ENCODE results near the gene UBE4B.

The UBE4B gene

GRCh38 chr1:10025354-10025753 lies 7.4 kb upstream of the UBE4B start:
- TF ChIP-seq, protein P1, sequence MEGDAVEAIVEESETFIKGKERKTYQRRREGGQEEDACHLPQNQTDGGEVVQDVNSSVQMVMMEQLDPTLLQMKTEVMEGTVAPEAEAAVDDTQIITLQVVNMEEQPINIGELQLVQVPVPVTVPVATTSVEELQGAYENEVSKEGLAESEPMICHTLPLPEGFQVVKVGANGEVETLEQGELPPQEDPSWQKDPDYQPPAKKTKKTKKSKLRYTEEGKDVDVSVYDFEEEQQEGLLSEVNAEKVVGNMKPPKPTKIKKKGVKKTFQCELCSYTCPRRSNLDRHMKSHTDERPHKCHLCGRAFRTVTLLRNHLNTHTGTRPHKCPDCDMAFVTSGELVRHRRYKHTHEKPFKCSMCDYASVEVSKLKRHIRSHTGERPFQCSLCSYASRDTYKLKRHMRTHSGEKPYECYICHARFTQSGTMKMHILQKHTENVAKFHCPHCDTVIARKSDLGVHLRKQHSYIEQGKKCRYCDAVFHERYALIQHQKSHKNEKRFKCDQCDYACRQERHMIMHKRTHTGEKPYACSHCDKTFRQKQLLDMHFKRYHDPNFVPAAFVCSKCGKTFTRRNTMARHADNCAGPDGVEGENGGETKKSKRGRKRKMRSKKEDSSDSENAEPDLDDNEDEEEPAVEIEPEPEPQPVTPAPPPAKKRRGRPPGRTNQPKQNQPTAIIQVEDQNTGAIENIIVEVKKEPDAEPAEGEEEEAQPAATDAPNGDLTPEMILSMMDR (IDR thresholded peaks at IDR 0.05) = no peak

DNA sequence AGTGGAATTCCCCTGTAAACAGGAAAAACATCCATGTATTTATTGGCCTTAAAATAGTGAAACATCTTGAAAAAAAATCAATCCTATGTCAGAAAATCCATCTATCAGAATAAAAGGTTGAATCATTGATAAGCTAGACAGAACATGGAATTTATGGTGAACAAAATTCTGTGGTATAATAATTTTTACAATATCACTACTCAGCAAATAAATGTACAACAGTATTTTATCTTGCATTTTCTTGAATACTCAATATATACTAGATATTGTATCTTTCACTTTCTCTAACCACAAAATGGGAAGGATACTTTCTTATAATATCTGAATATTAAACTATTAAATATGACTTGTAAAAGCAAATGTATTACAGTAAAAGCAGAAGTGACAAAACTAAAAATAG lies 5.7 kb upstream of the UBE4B start:
- TF ChIP-seq, protein P1 (IDR thresholded peaks at IDR 0.05) = no peak

DNA sequence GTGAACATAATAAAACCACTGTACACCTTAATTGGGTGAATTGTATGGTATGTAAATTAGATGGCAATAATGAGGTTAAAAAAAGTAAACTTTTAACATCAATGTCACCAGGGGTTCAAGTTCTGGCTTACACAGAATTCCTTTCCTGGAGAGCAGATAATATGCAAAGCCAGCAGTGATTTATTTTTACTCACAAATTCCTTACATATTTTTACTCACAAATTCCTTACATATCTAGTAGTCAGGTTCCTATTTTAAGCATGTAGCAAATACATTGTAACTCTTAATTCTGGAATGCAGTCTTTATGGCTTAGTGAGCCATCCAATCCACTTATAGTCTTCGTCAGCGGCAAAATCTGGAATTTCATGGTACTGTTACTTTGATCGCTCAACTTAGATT lies 1.3 kb upstream of the UBE4B start:
- TF ChIP-seq, protein P1 (IDR thresholded peaks at IDR 0.05) = no peak

- TF ChIP-seq, protein P1 (IDR thresholded peaks at IDR 0.05) = no peak
Measured at GRCh38 chr1:10033359-10033845, 644 bp downstream of the UBE4B start.

DNA sequence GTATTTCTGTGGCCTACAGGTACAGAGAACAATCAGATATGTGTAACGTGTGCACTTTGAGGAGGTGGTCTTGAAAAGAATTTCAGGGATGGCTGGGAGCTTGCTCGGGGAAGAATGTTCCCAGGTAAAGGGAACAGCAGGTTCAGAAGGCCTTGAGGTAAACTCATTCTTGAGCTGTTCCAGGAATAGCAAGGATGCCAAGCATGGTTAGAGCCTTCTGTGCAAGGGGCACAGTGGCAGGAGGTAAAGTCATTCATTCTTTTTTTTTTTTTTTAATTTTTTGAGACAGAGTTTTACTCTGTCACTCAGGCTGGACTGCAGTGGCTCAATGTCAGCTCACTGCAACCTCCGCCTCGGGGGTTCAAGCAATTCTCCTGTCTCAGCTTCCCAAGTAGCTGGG lies 10.0 kb downstream of the UBE4B start:
- TF ChIP-seq, protein P1 (IDR thresholded peaks at IDR 0.05) = no peak

GRCh38 chr1:10045480-10046355 lies 13.0 kb downstream of the UBE4B start:
- TF ChIP-seq, protein P1 (IDR thresholded peaks at IDR 0.05) = no peak

DNA sequence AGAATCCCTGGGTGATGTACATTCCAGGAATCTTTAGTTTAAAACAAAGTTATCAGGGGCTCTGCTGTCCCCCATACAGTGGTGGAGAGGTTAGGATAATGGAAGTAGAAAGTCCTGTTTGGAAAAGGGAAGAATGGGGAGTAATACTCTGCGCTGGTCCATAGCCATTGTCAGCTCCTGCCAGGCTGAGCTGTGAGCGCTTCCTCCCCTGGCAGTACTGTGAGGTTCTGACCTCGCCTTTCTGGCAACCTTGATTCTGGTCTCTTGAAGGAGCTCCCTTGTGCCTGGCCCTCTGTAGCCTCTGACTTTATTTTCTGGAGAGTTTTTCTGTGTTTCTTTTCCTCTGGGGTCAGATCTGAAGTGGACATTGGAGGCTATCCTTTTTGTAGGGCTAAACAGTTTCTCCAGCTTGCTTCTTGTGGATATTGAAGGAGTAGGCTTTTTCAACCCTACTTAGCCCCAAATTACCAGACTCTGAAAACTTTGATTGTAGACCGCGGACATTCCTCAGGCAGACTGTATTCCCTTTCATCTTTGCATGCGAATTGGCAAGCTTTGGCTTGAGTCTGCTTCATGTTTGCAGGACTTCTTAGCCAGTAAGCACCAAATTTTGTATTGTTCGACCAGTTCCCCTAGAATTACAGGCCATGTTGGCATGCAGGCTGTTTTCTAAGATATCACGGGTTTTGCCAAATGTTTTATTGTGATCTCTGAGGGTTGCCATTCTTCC lies 13.8 kb downstream of the UBE4B start:
- TF ChIP-seq, protein P1 (IDR thresholded peaks at IDR 0.05) = no peak
